Kidney (tissue), 14 donors: Measurements from ENCODE around the gene MYL6B. TPM values are rescaled to one million over a fixed set of nuclear protein-coding genes. Genes with fewer than 3 reads are reported as not detected.
A peak's percentile ranks its signal among the peaks of the same experiment; 100 is the strongest.
"Not testable (repeated sequence)": the region's sequence is repeated elsewhere in the genome, so short reads cannot be mapped to it uniquely, and the experiment has no call there.

Experiments
- DNase-seq, 5 donors: peaks; one replicate each; pipeline ENCODE4 v3.0.0-alpha.2; 2013 to 2020
- FAIRE-seq: peaks from 2 replicates; lab custom pipeline; 2012; peaks lifted over from hg19 to GRCh38; lab: Jason Lieb, UNC
- H3K27ac ChIP-seq, 2 donors: one replicate each; pipeline ENCODE4 v1.7.0; 2013; ENCODE audit warnings: low read depth in 2 of 2, low read length in 2 of 2, inconsistent platforms in 1 of 2
- H3K27me3 ChIP-seq: one replicate; pipeline ENCODE4 v1.7.1; 2013; ENCODE audit warnings: low read length, inconsistent platforms; ENCODE audit not compliant: control insufficient read depth, insufficient read depth
- H3K36me3 ChIP-seq, 3 donors: one replicate each; pipeline versions ENCODE4 v1.7.0 to v1.7.1; 2013; ENCODE audit warnings: low read length in 3 of 3, control low read depth in 1 of 3, inconsistent platforms in 1 of 3; ENCODE audit not compliant: insufficient read depth in 3 of 3, control insufficient read depth in 2 of 3
- H3K4me1 ChIP-seq, 3 donors: one replicate each; pipeline versions ENCODE4 v1.7.0 to v1.7.1; 2013; ENCODE audit warnings: low read length in 3 of 3, inconsistent platforms in 1 of 3, low read depth in 1 of 3; ENCODE audit not compliant: control insufficient read depth in 2 of 3, insufficient read depth in 2 of 3
- H3K4me3 ChIP-seq, 3 donors: one replicate each; pipeline versions ENCODE4 v1.7.0 to v1.8.1; 2013; ENCODE audit warnings: low read length in 3 of 3, control low read depth in 1 of 3, inconsistent platforms in 1 of 3
- H3K9ac ChIP-seq, 3 donors: one replicate each; pipeline versions ENCODE4 v1.7.0 to v1.7.1; 2013; ENCODE audit warnings: low read length in 3 of 3, control low read depth in 1 of 3, inconsistent platforms in 1 of 3
- H3K9me3 ChIP-seq, 3 donors: one replicate each; pipeline versions ENCODE4 v1.7.0 to v1.7.1; 2013; ENCODE audit warnings: low read length in 3 of 3, control low read depth in 1 of 3, inconsistent platforms in 1 of 3; ENCODE audit not compliant: control insufficient read depth in 2 of 3, insufficient read depth in 1 of 3
- CTCF ChIP-seq: IDR thresholded peaks from 3 replicates; pipeline ENCODE4 v1.5.1; 2012; ENCODE audit warnings: mild to moderate bottlenecking, moderate library complexity, borderline replicate concordance; ENCODE audit not compliant: insufficient read depth; ENCODE audit errors: extremely low read depth
- intact Hi-C: fragments of 100-400 bp; cut with DNase I; formaldehyde crosslinking; loops from one replicate; pipeline ENCODE4 v1.11.1; 2022
- polyA plus RNA-seq: library from polyadenylated mRNA; stranded (reverse); fragments of 350-450 nt; fragmentation: Illumina TruSeq; extraction: RNeasy Lipid Tissue Mini Kit (QIAGEN cat#74804); gene quantifications from one replicate; pipeline ENCODE4 v1.2.3, GENCODE V29; 2014; ENCODE audit warnings: low read depth, low replicate concordance; ENCODE audit not compliant: insufficient read depth
- total RNA-seq: library from RNA; stranded (reverse); fragmentation: NEBNext Ultra II Directional; extraction: Animal tissue kit (Norgen Biotek cat#: 25700); gene quantifications from one replicate; pipeline ENCODE4 v1.2.1, GENCODE V29; 2021
- donor health status: control.
- donor health status: control.
- donor health status: control.
- donor health status: control.
- donor health status: control.
- donor health status: DM: yes; HTN: yes; CAD: no.
- donor health status: Normal renal cell carcinoma (clear cell type).

MYL6B gene
- total and polyA plus RNA-seq, 2 donors from 2014 or later: 48.2 to 142 TPM

- Histone ChIP-seq H3K9ac (no peak overlapping the region), H3K36me3 (peaks cover 0 to 2% (median 0%) of the 10 kb centered on the region in 3 donors), H3K27ac (no peak overlapping the region), H3K9me3 (no peaks in the 10 kb centered on the region), H3K4me3 (no peak overlapping the region), H3K4me1 (peaks cover 0 to 16% (median 11%) of the 10 kb centered on the region in 3 donors), H3K27me3 (no peaks in the 10 kb centered on the region)
- DNase-seq (no peak), FAIRE-seq (no peak)
- TF ChIP-seq CTCF: no peak
- intact Hi-C loops: no loop called here
Measured at GRCh38 chr12:56154246-56154771, 1.9 kb downstream of the MYL6B start.

- Histone ChIP-seq H3K4me3 (no peak overlapping the region), H3K9ac (no peak overlapping the region), H3K27me3 (no peaks in the 10 kb centered on the region), H3K9me3 (no peaks in the 10 kb centered on the region), H3K4me1 (peaks cover under 1 to 21% (median 16%) of the 10 kb centered on the region in 3 donors), H3K27ac (no peak overlapping the region), H3K36me3 (peaks cover under 1 to 5% (median 4%) of the 10 kb centered on the region in 3 donors)
- intact Hi-C loops: no loop called here
- TF ChIP-seq CTCF: no peak
- peak in 1 of 5 donors; percentile 52 for DNase-seq
- FAIRE-seq: no peak
Measured at GRCh38 chr12:56154818-56155217, 2.4 kb downstream of the MYL6B start.

GRCh38 chr12:56155256-56155845, 3.0 kb downstream of the MYL6B start:
- Histone ChIP-seq H3K4me1 (peaks cover 2 to 27% (median 22%) of the 10 kb centered on the region in 3 donors), H3K9me3 (no peaks in the 10 kb centered on the region), H3K27ac (no peak overlapping the region), H3K27me3 (no peaks in the 10 kb centered on the region), H3K9ac (no peak overlapping the region), H3K4me3 (no peak overlapping the region), H3K36me3 (peaks cover 2 to 10% (median 8%) of the 10 kb centered on the region in 3 donors)
- intact Hi-C loops: no loop called here
- no peak for TF ChIP-seq CTCF
- no peak for DNase-seq
- FAIRE-seq: no peak

- FAIRE-seq, H3K9me3 ChIP-seq, intact Hi-C loops, H3K27me3 ChIP-seq: not testable (repeated sequence)
- H3K27ac ChIP-seq: peak overlapping the region; percentile 86 to 90
- H3K36me3 ChIP-seq: peaks cover 7 to 23% (median 21%) of the 10 kb centered on the region in 3 donors
- peak overlapping the region in 1 of 3 donors; percentile 75 for H3K9ac ChIP-seq
- H3K4me3 ChIP-seq: peak overlapping the region in 2 of 3 donors; percentile 71 to 79
- H3K4me1 ChIP-seq: peaks cover 2 to 33% (median 28%) of the 10 kb centered on the region in 3 donors
- DNase-seq: peak in 1 of 5 donors; percentile 43
Measured at GRCh38 chr12:56156464-56157200, 4.2 kb downstream of the MYL6B start.
